GM21529 (cell line): Measurements from ENCODE around the gene MCM7.
A peak's percentile ranks its signal among the peaks of the same experiment; 100 is the strongest.

ENCODE experiments used
- ATAC-seq: cut with Tn5 transposase; IDR thresholded peaks from one replicate; pipeline ENCODE4 v1.9.1; 2021; ENCODE audit not compliant: unreplicated experiment

MCM7 gene

DNA sequence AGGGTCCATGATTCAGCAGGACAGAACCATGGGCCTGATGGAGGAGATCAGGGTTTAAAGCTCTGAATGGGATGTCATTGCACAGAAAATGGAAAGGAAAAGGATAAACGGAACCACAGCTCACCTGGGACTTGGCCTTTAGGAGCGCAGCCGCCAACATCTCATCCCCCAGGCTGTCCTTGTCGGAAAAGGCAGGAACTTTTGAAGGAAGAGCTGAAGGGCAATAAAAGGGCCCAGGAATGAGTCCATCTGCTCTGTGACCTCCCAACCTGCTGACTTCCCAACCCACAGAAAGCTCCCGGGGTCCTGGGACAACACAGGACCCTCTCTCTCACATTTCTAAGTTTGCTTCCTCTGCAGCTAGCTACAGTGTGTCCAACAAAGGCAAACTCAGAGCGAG, 25.8 kb downstream of the MCM7 start:
- no peak for ATAC-seq

GRCh38 chr7:100074841-100075240, 26.4 kb downstream of the MCM7 start:
- ATAC-seq = no peak

DNA sequence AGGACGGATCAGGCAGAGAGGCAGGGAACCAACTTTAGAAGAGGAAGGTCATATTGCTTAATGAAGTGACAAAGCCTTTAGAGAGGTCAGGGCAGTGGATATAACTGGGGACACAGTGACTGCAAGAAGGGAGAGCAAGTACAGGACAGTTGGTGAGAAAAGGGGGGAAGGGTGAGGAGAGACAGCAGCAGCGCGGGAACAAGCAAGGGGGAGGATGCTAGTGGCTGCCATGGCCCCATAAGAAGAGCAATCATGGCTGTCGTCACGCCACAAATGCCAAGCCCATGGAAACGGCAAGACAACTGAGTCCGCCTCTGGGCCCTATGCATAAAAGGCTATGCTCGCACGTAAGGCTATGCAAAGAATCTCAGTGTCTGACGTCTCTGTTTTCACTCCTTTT, 28.7 kb downstream of the MCM7 start:
- no peak for ATAC-seq

GRCh38 chr7:100071018-100071723, 30.0 kb downstream of the MCM7 start:
- ATAC-seq = no peak

DNA sequence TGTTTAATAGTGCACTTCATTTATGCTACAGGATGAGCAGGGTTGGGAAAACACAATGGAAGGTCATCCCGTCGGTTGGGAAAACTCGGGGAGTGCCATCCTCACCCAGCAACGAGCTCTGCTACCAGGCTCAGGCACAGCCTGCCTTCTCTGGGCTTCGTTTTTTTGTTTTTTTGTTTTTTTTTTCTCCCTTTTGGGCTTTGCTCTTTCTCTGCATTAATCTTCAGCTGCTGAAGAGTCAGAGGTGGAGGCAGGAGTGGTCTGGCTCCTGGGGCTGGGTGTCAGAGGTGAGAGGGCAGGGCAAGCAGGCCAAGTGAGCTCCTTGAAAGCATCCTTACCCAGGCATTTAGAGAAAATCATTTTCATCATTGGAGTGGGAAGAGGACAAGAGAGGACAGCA, 31.2 kb downstream of the MCM7 start:
- ATAC-seq = no peak

DNA sequence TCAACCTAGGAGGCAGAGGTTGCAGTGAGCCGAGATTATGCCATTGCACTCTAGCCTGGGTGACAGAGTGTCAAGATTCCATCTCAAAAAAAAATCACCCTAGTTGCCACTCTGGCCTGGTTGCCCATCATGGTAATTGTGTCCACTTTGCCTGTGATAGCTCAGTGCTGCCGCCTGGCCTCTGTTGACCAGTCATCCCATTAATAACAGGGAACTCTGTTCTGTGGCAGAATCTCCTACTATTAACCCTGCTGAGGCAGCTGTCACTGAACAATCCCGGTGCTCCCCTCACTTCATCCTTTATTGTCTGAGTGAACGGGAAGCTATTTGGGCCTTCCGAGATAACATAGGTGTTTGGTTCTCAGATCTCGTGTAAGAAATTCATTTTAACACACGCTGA, 34.2 kb downstream of the MCM7 start:
- no peak for ATAC-seq

- ATAC-seq = no peak
Observed at GRCh38 chr7:100065452-100066186, 35.6 kb downstream of the MCM7 start.

DNA sequence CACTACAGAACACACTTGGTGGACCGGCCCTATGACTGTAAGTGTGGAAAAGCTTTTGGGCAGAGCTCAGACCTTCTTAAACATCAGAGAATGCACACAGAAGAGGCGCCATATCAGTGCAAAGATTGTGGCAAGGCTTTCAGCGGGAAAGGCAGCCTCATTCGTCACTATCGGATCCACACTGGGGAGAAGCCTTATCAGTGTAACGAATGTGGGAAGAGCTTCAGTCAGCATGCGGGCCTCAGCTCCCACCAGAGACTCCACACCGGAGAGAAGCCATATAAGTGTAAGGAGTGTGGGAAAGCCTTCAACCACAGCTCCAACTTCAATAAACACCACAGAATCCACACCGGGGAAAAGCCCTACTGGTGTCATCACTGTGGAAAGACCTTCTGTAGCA, 37.0 kb downstream of the MCM7 start:
- ATAC-seq = no peak

GRCh38 chr7:100063376-100063775, 37.8 kb downstream of the MCM7 start:
- ATAC-seq = no peak

DNA sequence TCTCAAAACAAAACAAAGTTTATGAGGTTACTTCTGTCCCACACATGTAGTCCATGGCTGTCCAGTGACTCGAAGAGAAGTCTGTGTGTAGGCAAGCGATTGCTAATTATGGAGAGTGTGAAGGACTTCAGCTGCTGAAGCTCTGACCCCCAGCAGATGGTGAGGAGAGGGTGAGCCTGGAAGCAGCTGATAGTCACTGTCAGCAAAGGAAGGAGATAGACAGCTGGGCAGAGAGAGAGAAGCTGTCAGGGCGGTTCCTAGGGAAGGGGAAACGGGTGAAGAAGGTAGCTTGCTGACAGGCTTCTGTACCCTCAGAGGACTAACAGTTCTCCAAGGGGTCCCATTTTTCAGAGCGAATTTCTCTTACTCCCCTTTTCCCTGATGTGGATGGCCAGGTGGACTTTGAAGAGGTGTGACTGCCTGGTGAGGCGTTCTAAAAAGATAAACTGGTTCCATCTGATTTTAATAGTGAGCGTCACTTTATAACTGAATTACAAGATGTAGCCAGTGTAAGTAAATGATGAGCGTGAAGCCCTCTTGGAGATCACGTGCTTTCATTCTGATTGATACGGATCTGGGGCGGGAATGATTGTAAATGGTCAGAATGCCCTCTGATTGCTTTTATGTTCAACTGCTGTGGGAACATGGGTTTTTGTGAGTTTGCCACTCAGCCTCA, 39.5 kb downstream of the MCM7 start:
- ATAC-seq = no peak

DNA sequence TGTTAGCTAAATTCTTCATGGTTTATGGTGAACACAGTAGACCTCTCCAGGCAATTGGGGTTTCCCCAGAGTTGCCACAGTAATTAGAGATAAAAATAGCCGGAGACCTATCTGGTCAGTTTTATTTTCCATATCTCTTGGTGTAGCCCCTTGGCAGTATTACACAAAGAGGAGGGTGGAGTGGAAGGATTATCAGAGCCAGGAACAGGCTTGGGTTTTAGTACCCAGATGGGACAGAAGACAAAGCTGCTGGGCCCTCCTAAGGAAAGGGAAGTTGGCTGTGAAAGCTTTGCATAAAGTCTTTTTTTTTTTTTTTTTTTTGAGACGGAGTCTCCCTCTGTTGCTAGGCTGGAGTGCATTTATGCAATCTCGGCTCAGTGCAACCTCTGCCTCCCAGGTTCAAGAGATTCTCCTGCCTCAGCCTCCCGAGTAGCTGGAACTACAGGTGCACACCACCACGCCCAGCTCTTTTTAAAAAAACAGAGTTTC, 41.9 kb downstream of the MCM7 start:
- ATAC-seq = no peak

DNA sequence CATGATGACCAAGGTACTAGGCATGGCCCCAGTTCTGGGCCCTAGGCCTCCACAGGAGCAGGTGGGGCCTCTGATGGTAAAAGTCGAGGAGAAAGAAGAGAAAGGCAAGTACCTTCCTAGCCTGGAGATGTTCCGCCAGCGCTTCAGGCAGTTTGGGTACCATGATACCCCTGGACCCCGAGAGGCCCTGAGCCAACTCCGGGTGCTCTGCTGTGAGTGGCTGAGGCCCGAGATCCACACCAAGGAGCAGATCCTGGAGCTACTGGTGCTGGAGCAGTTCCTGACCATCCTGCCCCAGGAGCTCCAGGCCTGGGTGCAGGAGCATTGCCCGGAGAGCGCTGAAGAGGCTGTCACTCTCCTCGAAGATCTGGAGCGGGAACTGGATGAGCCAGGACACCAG, 44.2 kb downstream of the MCM7 start:
- ATAC-seq = no peak

- ATAC-seq = no peak
Observed at GRCh38 chr7:100053215-100053614, 48.0 kb downstream of the MCM7 start.

GRCh38 chr7:100051611-100052010, 49.6 kb downstream of the MCM7 start:
- ATAC-seq = no peak

DNA sequence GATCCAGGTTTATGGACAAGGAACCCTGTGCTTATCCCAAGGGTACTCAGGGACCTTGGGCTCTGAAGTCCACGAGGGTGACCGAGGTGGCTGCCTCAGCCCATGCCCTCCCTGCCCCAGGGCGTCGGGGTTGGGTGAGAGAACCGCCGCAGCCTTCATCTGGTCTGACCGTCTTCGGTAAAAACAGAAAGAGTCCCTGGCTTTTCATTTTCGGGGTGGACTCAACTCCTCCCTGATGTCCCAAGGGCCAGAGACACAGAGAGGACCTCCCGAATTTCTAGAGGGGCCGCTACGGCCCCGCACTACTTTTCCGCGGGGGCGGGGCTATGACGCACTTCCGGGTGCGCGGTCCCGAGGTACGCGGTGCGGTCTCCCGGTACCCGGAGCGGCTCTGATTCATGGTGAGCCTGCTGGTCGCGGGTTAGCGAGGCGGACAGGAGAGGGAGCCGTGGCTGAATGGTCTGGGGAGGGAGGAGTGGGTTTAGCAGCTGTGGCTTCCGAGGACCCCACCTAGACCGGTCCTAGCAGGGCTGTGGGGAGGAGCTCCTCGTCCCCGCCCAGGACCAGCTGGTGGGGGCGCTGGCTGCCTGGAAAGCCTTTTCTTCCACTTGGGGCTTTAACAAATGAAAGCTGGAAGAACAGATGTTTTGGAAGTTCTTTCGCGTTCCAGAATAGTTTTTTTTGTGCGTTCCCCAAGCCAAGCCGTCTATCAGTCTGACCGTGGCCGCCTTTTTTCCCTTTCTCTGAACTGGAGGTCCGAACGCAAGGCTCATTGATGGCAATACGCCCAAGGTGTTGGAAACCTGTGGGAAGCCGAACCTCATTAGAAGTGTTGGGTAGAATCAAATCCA, 51.5 kb downstream of the MCM7 start, which contains the start of gene ZSCAN21:
ZSCAN21 (plus strand) TSS at position 334 of the 851 bp plus-strand sequence. CDS start 7,233 bp downstream, outside the sequence.
- ATAC-seq = peak; percentile 92

- ATAC-seq = no peak
Observed at GRCh38 chr7:100048680-100049079, 52.5 kb downstream of the MCM7 start.

- ATAC-seq = no peak
Observed at GRCh38 chr7:100044718-100045117, 56.5 kb downstream of the MCM7 start.
